K562 (cell line): ENCODE measurements around the gene ADRB2. TPM values are rescaled to one million over a fixed set of nuclear protein-coding genes. Genes with fewer than 3 reads are reported as not detected.

Experiments used
- ATAC-seq: fragments of 200-7000 bp; cut with Tn5 transposase; 3 replicates; pipeline ENCODE4 v1.9.1; 2020; ENCODE audit warnings: moderate library complexity
- Bru-seq: library from RNA; stranded (reverse); fragments of 400-500 nt; gene quantifications from one replicate; lab custom pipeline; 2021; lab: Mats Ljungman, UMichigan
- BruChase-seq, 2 experiments: library from RNA; stranded (reverse); fragments of 400-500 nt; gene quantifications; one replicate each; lab custom pipeline; 2021; lab: Mats Ljungman, UMichigan
- BruUV-seq: library from RNA; stranded (reverse); fragments of 400-500 nt; replicated peaks from 2 replicates; lab custom pipeline; 2021; lab: Mats Ljungman, UMichigan
- CTCF ChIA-PET: fragments of 300-600 bp; formaldehyde crosslinking; extraction: SDS; loops from one replicate; lab custom pipeline; 2021; ENCODE audit warnings: low intra/inter-chr PET ratio; lab: Yijun Ruan, JAX
- POLR2A ChIA-PET: fragments of 300-600, 350-650 bp; sonication (Branson Sonifier 250); formaldehyde crosslinking; extraction: SDS; loops from one replicate; lab custom pipeline; 2021; ENCODE audit warnings: antibody characterized with exemption, inconsistent platforms; lab: Yijun Ruan, JAX
- DNase-seq, 4 experiments: peaks; one replicate each; pipeline versions ENCODE4 v3.0.0 to v3.0.0-alpha.2; 2011 to 2018; ENCODE audit warnings: low spot score in 3 of 4, mixed read lengths in 3 of 4; ENCODE audit errors: extremely low read depth in 1 of 4
- FAIRE-seq: peaks from 2 replicates; lab custom pipeline; 2011; peaks lifted over from hg19 to GRCh38; lab: Jason Lieb, UNC
- H2AFZ ChIP-seq: 2 replicates; pipeline ENCODE4 v1.6.0; 2011; ENCODE audit warnings: low read depth, low read length, control low read depth, inconsistent platforms
- H3K27ac ChIP-seq: fragments of 200-600 bp; 3 replicates; pipeline ENCODE4 v1.8.0; 2011; ENCODE audit warnings: low read depth, mild to moderate bottlenecking, control low read depth, inconsistent platforms, low read length, moderate library complexity, mixed read lengths; ENCODE audit errors: extremely low read depth
- H3K27me3 ChIP-seq, 2 experiments: fragments of 300-600 bp in 1 of 2; 2 replicates in 1 of 2; 3 replicates in 1 of 2; pipeline versions ENCODE4 v1.6.0 to v1.8.0; 2011; ENCODE audit warnings: inconsistent platforms in 2 of 2, low read length in 2 of 2, mild to moderate bottlenecking in 1 of 2, mixed read lengths in 1 of 2, moderate library complexity in 1 of 2; ENCODE audit not compliant: control insufficient read depth in 2 of 2, insufficient read depth in 2 of 2
- H3K36me3 ChIP-seq: fragments of 300-600 bp; 3 replicates; pipeline ENCODE4 v1.8.0; 2011; ENCODE audit warnings: mild to moderate bottlenecking, low read length, inconsistent platforms; ENCODE audit not compliant: control insufficient read depth, insufficient read depth
- H3K4me1 ChIP-seq, 2 experiments: fragments of 200-600 bp in 1 of 2; replicated peaks in 1 of 2; 2 replicates in 1 of 2; 3 replicates in 1 of 2; pipeline versions ENCODE4 v1.5.1 to v1.8.0; 2011; ENCODE audit warnings: inconsistent platforms in 2 of 2, low read length in 2 of 2, mild to moderate bottlenecking in 1 of 2, mixed read lengths in 1 of 2, moderate library complexity in 1 of 2; ENCODE audit not compliant: control insufficient read depth in 2 of 2, insufficient read depth in 2 of 2
- H3K4me2 ChIP-seq: 2 replicates; pipeline ENCODE4 v1.6.1; 2011; ENCODE audit warnings: low read length, control low read depth, inconsistent platforms, mixed read lengths; ENCODE audit not compliant: insufficient read depth
- H3K4me3 ChIP-seq: fragments of 200-600 bp; sonication (generic), shearing (Covaris generic); 2 replicates; pipeline ENCODE4 v1.5.1; 2016; ENCODE audit warnings: control low read depth, inconsistent platforms
- H3K79me2 ChIP-seq: fragments of 200-600 bp; 3 replicates; pipeline ENCODE4 v1.8.0; 2011; ENCODE audit warnings: low read length, inconsistent platforms; ENCODE audit not compliant: control insufficient read depth, insufficient read depth
- H3K9ac ChIP-seq, 2 experiments: 2 replicates each; pipeline versions ENCODE4 v1.6.0 to v1.6.1; 2011; ENCODE audit warnings: low read depth in 2 of 2, low read length in 2 of 2, control low read depth in 1 of 2, inconsistent platforms in 1 of 2, mild to moderate bottlenecking in 1 of 2, mixed read lengths in 1 of 2; ENCODE audit not compliant: insufficient read depth in 1 of 2
- H3K9me1 ChIP-seq: one replicate; pipeline ENCODE4 v1.6.0; 2011; ENCODE audit warnings: inconsistent platforms, mild to moderate bottlenecking, low read length, moderate library complexity; ENCODE audit not compliant: control insufficient read depth, insufficient read depth
- H3K9me3 ChIP-seq: replicated peaks from 2 replicates; pipeline ENCODE4 v1.5.1; 2011; ENCODE audit warnings: low read depth, low read length, inconsistent platforms; ENCODE audit not compliant: control insufficient read depth, insufficient read depth
- H4K20me1 ChIP-seq: replicated peaks from 2 replicates; pipeline ENCODE4 v1.6.1; 2011; ENCODE audit warnings: low read length, inconsistent platforms, mixed read lengths; ENCODE audit not compliant: control insufficient read depth, insufficient read depth
- ATF1 ChIP-seq, 2 experiments: fragments of 450-650 bp in 1 of 2; IDR thresholded peaks; 2 replicates each; pipeline ENCODE4 v1.6.1; 2016; ENCODE audit warnings: missing compliant biosample characterization in 1 of 2, missing genetic modification characterization in 1 of 2
- CREM ChIP-seq: IDR thresholded peaks from 2 replicates; pipeline ENCODE4 v1.6.1; 2014; ENCODE audit warnings: antibody characterized with exemption, low read depth
- HDAC1 ChIP-seq, 2 experiments: fragments of 450-650 bp; IDR thresholded peaks; 2 replicates each; pipeline ENCODE4 v1.6.1; 2016 to 2017; ENCODE audit warnings: inconsistent platforms in 1 of 2, mild to moderate bottlenecking in 1 of 2, moderate library complexity in 1 of 2
- HNRNPK ChIP-seq: fragments of 200-400 bp; formaldehyde crosslinking; IDR thresholded peaks from one replicate; pipeline ENCODE4 v1.6.1; 2018; ENCODE audit warnings: mild to moderate bottlenecking, low read depth, low read length; ENCODE audit not compliant: poor library complexity, severe bottlenecking
- NFYB ChIP-seq: IDR thresholded peaks from 2 replicates; pipeline ENCODE4 v1.6.1; 2011; ENCODE audit warnings: mild to moderate bottlenecking, moderate library complexity; ENCODE audit not compliant: insufficient read length; ENCODE audit errors: extremely low read depth
- NRF1 ChIP-seq, 2 experiments: fragments of 450-650 bp; IDR thresholded peaks in 1 of 2; conservative IDR thresholded peaks in 1 of 2; 2 replicates each; pipeline ENCODE4 v1.6.1; 2014; ENCODE audit warnings: mild to moderate bottlenecking in 2 of 2
- PCBP1 ChIP-seq: fragments of 200-400 bp; formaldehyde crosslinking; IDR thresholded peaks from 2 replicates; pipeline ENCODE4 v1.6.1; 2018; ENCODE audit warnings: mild to moderate bottlenecking, low read depth, low read length; ENCODE audit not compliant: poor library complexity, severe bottlenecking
- SP1 ChIP-seq: sonication (generic); formaldehyde crosslinking; IDR thresholded peaks from 2 replicates; pipeline ENCODE4 v1.8.1; 2022; ENCODE audit warnings: mild to moderate bottlenecking, missing genetic modification reagents
- SPI1 ChIP-seq: IDR thresholded peaks from 2 replicates; pipeline ENCODE4 v1.6.1; 2011; ENCODE audit warnings: low read depth, low read length, control low read depth, borderline replicate concordance
- TFAP4 ChIP-seq: sonication (generic); formaldehyde crosslinking; IDR thresholded peaks from 2 replicates; pipeline ENCODE4 v1.8.0; 2022; ENCODE audit warnings: missing genetic modification reagents, mild to moderate bottlenecking, moderate library complexity, borderline replicate concordance
- VEZF1 ChIP-seq: fragments of 200-800 bp; sonication (Bioruptor generic); IDR thresholded peaks from 2 replicates; pipeline ENCODE4 v1.6.1; 2017; ENCODE audit warnings: missing genetic modification characterization, missing compliant biosample characterization
- ZBTB1 ChIP-seq: sonication (generic); formaldehyde crosslinking; IDR thresholded peaks from 2 replicates; pipeline ENCODE4 v1.8.1; 2023; ENCODE audit warnings: missing genetic modification reagents, low read depth, mild to moderate bottlenecking, borderline replicate concordance
- WGBS: fragments of 100-300 bp; shearing (Covaris generic); methylation state at CpG from one replicate; pipeline ENCODE4 v1.1.6; 2016; ENCODE audit warnings: low coverage, mixed read lengths; ENCODE audit not compliant: insufficient coverage; ENCODE audit errors: missing lambda C conversion rate; 5-methylcytosine and 5-hydroxymethylcytosine counted together
- in situ Hi-C: fragments of 300-500 bp; cut with MboI; formaldehyde crosslinking; loops from 4 replicates; pipeline ENCODE4 v1.15.0; 2018; ENCODE audit warnings: inconsistent platforms, mixed read lengths
- intact Hi-C: fragments of 100-400 bp; cut with micrococcal nuclease; formaldehyde crosslinking; loops from 2 replicates; pipeline ENCODE4 v1.14.2; 2022
- long read RNA-seq, 3 experiments: library from polyadenylated mRNA in 2 of 3; library from RNA in 1 of 3; unstranded in 2 of 3; stranded (forward) in 1 of 3; transcript quantifications; one replicate each; pipeline ENCODE4 v2.0.0, GENCODE V29; 2019 to 2022
- polyA minus RNA-seq, 3 experiments: library from RNA; depleted of rRNA, polyadenylated mRNA; stranded (reverse); fragments of >200 nt; gene quantifications; 2 replicates each; pipeline ENCODE4 v1.2.3, GENCODE V29; 2011
- polyA plus RNA-seq, 8 experiments: library from polyadenylated mRNA; depleted of rRNA in 4 of 8; stranded (reverse) in 5 of 8; unstranded in 3 of 8; fragments of >200 nt; fragmentation: Nextera tagmentation in 2 of 8; fragmentation: Illumina TruSeq in 1 of 8; extraction: Ambion mirVana in 2 of 8; extraction: Trizol in 1 of 8; gene quantifications; 2 replicates each; pipeline versions ENCODE4 v1.2.1 to v1.2.3, GENCODE V29; 2011 to 2014; ENCODE audit warnings: inconsistent platforms in 1 of 8, missing spikeins in 1 of 8
- total RNA-seq, 7 experiments: library from RNA; depleted of rRNA in 6 of 7; stranded (reverse); fragments of >200 nt in 6 of 7; fragmentation: Illumina TruSeq in 2 of 7; extraction: Trizol in 2 of 7; gene quantifications; 2 replicates each; pipeline versions ENCODE4 v1.2.1 to v1.2.3, GENCODE V29; 2011 to 2021; ENCODE audit warnings: low replicate concordance in 1 of 7

ADRB2 gene
- total RNA-seq (2011; cell fraction: chromatin; rRNA removed; ENCODE audit: low replicate concordance), result 0.23 and 0.53 TPM in 2 replicates
- 0.26 and 0.50 TPM in 2 replicates for total RNA-seq (2011; cell fraction: nucleolus; rRNA removed)
- not detected in 2 replicates for total RNA-seq (2011; cell fraction: nucleoplasm; rRNA removed)
- total RNA-seq (2014; rRNA removed), result 0.12 TPM in 1 of 2 replicates, not detected in the other
- total RNA-seq (2014; rRNA removed; fragmentation: Illumina TruSeq; extraction: Trizol), result 0.04 TPM in 1 of 2 replicates, not detected in the other
- 0.04 and 0.07 TPM in 2 replicates for total RNA-seq (2015; rRNA removed; fragmentation: Illumina TruSeq; extraction: Trizol)
- total RNA-seq (2021), result 0.04 TPM in 2 replicates
- polyA plus RNA-seq (2011; rRNA removed), result 0.18 TPM in 1 of 2 replicates, not detected in the other
- polyA plus RNA-seq (2011; cell fraction: cytosol; rRNA removed), result 0.18 TPM in 1 of 2 replicates, not detected in the other
- 0.08 and 0.37 TPM in 2 replicates for polyA plus RNA-seq (2011; cell fraction: nucleus; rRNA removed)
- polyA plus RNA-seq (2012), result 0.04 TPM in 1 of 2 replicates, not detected in the other
- polyA plus RNA-seq (2014; fragmentation: Illumina TruSeq; extraction: Trizol), result 0.03 TPM in 1 of 2 replicates, not detected in the other
- polyA plus RNA-seq (2014; fragmentation: Nextera tagmentation; extraction: Ambion mirVana), result under 1 TPM in 1 of 2 experiments, not detected in 1; 0.01 TPM
- polyA plus RNA-seq (2014; rRNA removed), result 0.07 and 0.09 TPM in 2 replicates
- 0.56 TPM in 1 of 2 replicates, not detected in the other for polyA minus RNA-seq (2011; rRNA and poly(A)+ RNA removed)
- not detected in 2 replicates for polyA minus RNA-seq (2011; cell fraction: cytosol; rRNA and poly(A)+ RNA removed)
- 0.22 and 0.40 TPM in 2 replicates for polyA minus RNA-seq (2011; cell fraction: nucleus; rRNA and poly(A)+ RNA removed)
- percentile 27 among the genes with signal in this experiment for Bru-seq, nascent RNA
- BruChase-seq, experiment 1, labeled RNA remaining after a 2-hour chase, result percentile 23 among the genes with signal in this experiment
- BruChase-seq, experiment 2, labeled RNA remaining after a 6-hour chase, result percentile 36 among the genes with signal in this experiment
- long read RNA-seq, experiment 1, result 0 reads
- long read RNA-seq, experiment 2, result 0 reads
- long read RNA-seq, experiment 3, result 0 reads

- Histone ChIP-seq H3K9me1 (no peaks in the 10 kb centered on the region), H3K4me2 (peak within 1 kb of the TSS; percentile 88), H3K4me1 (peaks cover 5 to 12% of the 10 kb centered on the region in 2 experiments; a peak in 3 of 5 replicates), H3K27me3 (peaks cover 19 to 25% of the 10 kb centered on the region in 2 experiments), H3K9me3 (no peaks in the 10 kb centered on the region), H2AFZ (peak within 1 kb of the TSS; percentile 90), H3K4me3 (peak within 1 kb of the TSS; percentile 36), H3K36me3 (no peaks in the 10 kb centered on the region), H4K20me1 (no peaks in the 10 kb centered on the region; the same call in 1 of the 2 replicates), H3K27ac (no peak within 1 kb of the TSS; the same call in 2 of the 3 replicates), H3K9ac (peak within 1 kb of the TSS; percentile 39 to 90), H3K79me2 (no peaks in the 10 kb centered on the region)
- BruUV-seq, result no TSS peak
- peak; percentile 100 for ATAC-seq
- 6% methylated on average over 29 of the region's 42 CpGs for WGBS
- FAIRE-seq, result peak; percentile 87
- peak; percentile 87 to 94 (median 92) for DNase-seq
- in situ Hi-C loops, result no loop called here
- ChIA-PET CTCF (no interaction called here), POLR2A (interaction anchor here (1.2 kb wide), 1 partner anchor 20 kb away, joined by 3 read pairs; no protein-coding TSS in a partner anchor)
- intact Hi-C loops, result no loop called here
- TF ChIP-seq NRF1 (conservative IDR thresholded peaks at IDR 0.05 in 1 of 2, IDR thresholded peaks at IDR 0.05 in 1 of 2) (peak; percentile 71 to 79), SPI1 (peak; percentile 66; the same call in 1 of the 2 replicates), VEZF1 (peak; percentile 70), SP1 (CRISPR knock-in tag) (0 out of 2 replicates have a peak, but pooled peaks have one; percentile 34), ZBTB1 (no peak), HDAC1 (IDR thresholded peaks at IDR 0.05) (0 out of 4 replicates have a peak, but pooled peaks of 1 of the 2 experiments have one; percentile 13), ATF1 (CRISPR knock-in tag; IDR thresholded peaks at IDR 0.05) (0 out of 2 replicates have a peak, but pooled peaks have one; percentile 30), ATF1 (tag; IDR thresholded peaks at IDR 0.05) (peak; percentile 81), NFYB (peak; percentile 11), TFAP4 (CRISPR knock-in tag) (peak; percentile 28; the same call in 1 of the 2 replicates), HNRNPK (no peak), PCBP1 (peak; percentile 73), CREM (peak; percentile 60)
Measured at GRCh38 chr5:148826053-148826738, at the start of gene ADRB2. TSS of gene ADRB2 (plus strand) at chr5:148826611. CDS start at chr5:148826832, 221 bp downstream.
